ENCODE measurements around the gene PRELP. TPM values are rescaled to one million over a fixed set of nuclear protein-coding genes. Genes with fewer than 3 reads are reported as not detected.

The PRELP gene
- 0.30 and 0.32 TPM in 2 replicates for total RNA-seq

DNA sequence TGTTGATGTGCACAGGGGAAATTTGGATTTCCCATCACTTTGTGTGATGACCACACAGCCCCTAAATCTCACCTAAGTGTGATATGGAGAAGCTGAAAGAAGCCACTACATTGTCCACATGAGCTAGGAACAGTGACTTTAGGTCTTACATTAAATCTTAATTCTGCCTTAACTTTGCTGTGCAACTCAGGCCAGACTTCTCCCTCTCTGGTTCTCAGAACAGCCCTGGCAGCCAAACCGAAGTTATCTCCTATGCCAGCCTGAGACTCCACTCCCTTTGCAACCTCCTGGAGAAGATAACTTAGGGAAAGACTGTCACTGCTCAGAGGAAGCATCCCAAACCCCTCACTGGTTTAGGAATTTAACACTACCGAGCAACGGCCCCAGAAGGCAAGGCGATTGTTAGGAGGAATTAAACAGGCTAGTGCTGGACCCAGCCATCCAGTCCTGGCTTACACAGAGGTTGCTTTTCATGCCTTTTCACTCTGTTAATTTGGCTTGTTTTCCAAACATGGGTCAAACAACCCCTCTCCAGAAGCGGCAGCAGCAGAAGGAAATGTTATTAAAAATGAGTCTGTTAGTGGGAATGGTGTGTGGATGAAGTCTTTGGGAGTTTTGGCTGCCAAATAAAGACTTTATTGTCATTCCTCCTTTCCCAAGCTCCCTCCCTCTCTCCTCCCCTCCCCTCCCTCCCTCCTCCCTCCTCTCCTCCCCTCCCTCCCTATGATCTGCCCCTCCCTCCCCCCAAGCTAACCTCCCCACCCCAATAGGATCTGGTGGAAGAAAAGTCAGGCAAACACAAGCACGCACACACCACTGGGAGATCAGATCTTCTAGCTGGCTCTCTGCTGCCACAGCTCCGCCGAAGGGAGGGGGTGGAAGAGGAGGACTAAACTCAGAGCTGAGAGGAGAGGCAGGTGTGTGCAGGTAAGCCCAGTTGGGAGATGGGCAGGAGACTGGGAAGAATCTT, at the start of gene PRELP:
TSS of gene PRELP (plus strand) at position 795 of the 970 bp plus-strand sequence. CDS start 7,379 bp downstream, outside the sequence.

GRCh38 chr1:203493901-203494300, 18.3 kb downstream of the PRELP start, which contains the start of gene OPTC:
TSS of gene OPTC (plus strand) at chr1:203494153. CDS start at chr1:203496006, 1,853 bp downstream.

Other genes starting within 250 kb of the PRELP start
- gene CHIT1, start 246.1 kb upstream of the PRELP start, total RNA-seq: under 0.01 TPM in 1 of 2 replicates, not detected in the other
- 14.6 and 17.5 TPM in 2 replicates for gene BTG2, start 170.3 kb upstream of the PRELP start, total RNA-seq
- gene FMOD, start 124.7 kb upstream of the PRELP start, total RNA-seq: 7.3 and 48.1 TPM in 2 replicates
- gene OPTC, start 18.3 kb downstream of the PRELP start, total RNA-seq: not detected in 2 replicates
- gene ATP2B4, start 151.0 kb downstream of the PRELP start, total RNA-seq: 126 and 247 TPM in 2 replicates